HepG2 (cell line): Measurements from ENCODE around the gene ITGAE. TPM values are rescaled to one million over a fixed set of nuclear protein-coding genes. Genes with fewer than 3 reads are reported as not detected.

ENCODE experiments used
- ARID3A ChIP-seq: IDR thresholded peaks from 2 replicates; pipeline ENCODE4 v1.6.1; 2012; ENCODE audit warnings: low read depth, low read length, improper control_type of control experiment
- BCL3 ChIP-seq: sonication (generic); formaldehyde crosslinking; IDR thresholded peaks from 2 replicates; pipeline ENCODE4 v1.5.1; 2020; ENCODE audit warnings: mild to moderate bottlenecking, missing genetic modification reagents, moderate library complexity
- DNMT3B ChIP-seq: conservative IDR thresholded peaks from 2 replicates; pipeline ENCODE4 v1.6.1; 2016; ENCODE audit warnings: missing biosample characterization, control low read depth
- DR1 ChIP-seq: sonication (generic); formaldehyde crosslinking; IDR thresholded peaks from 2 replicates; pipeline ENCODE4 v1.8.0; 2021; ENCODE audit warnings: mild to moderate bottlenecking, missing genetic modification reagents, inconsistent platforms
- FLYWCH1 ChIP-seq: sonication (generic); formaldehyde crosslinking; IDR thresholded peaks from 2 replicates; pipeline ENCODE4 v1.8.1; 2023; ENCODE audit warnings: mild to moderate bottlenecking, missing genetic modification reagents
- GATA4 ChIP-seq: sonication (generic); IDR thresholded peaks from 2 replicates; pipeline ENCODE4 v1.6.1; 2016; ENCODE audit warnings: antibody characterized with exemption, low read depth, borderline replicate concordance
- KDM1A ChIP-seq: IDR thresholded peaks from 2 replicates; pipeline ENCODE4 v1.6.1; 2016; ENCODE audit warnings: missing compliant biosample characterization
- NRL ChIP-seq: sonication (generic); formaldehyde crosslinking; IDR thresholded peaks from 2 replicates; pipeline ENCODE4 v1.5.0; 2020; ENCODE audit warnings: missing genetic modification reagents, mild to moderate bottlenecking, moderate library complexity, borderline replicate concordance
- POLR2G ChIP-seq: fragments of 200-400 bp; formaldehyde crosslinking; IDR thresholded peaks from 2 replicates; pipeline ENCODE4 v1.6.1; 2018; ENCODE audit warnings: mild to moderate bottlenecking, low read depth, low read length, moderate library complexity
- PTBP1 ChIP-seq: fragments of 200-400 bp; formaldehyde crosslinking; IDR thresholded peaks from 2 replicates; pipeline ENCODE4 v1.6.1; 2018; ENCODE audit warnings: low read length, low read depth; ENCODE audit not compliant: poor library complexity, severe bottlenecking
- RCOR2 ChIP-seq: IDR thresholded peaks from 2 replicates; pipeline ENCODE4 v1.6.1; 2016; ENCODE audit warnings: missing biosample characterization, missing genetic modification reagents
- RFXAP ChIP-seq: sonication (generic); formaldehyde crosslinking; IDR thresholded peaks from 2 replicates; pipeline ENCODE4 v1.4.0; 2020; ENCODE audit warnings: missing genetic modification reagents, borderline replicate concordance
- SRSF9 ChIP-seq: fragments of 200-400 bp; formaldehyde crosslinking; IDR thresholded peaks from 2 replicates; pipeline ENCODE4 v1.6.1; 2018; ENCODE audit warnings: borderline replicate concordance, mild to moderate bottlenecking, low read depth, low read length; ENCODE audit not compliant: insufficient read depth, poor library complexity, severe bottlenecking
- TCF7 ChIP-seq: sonication (generic); IDR thresholded peaks from 2 replicates; pipeline ENCODE4 v1.6.1; 2016; ENCODE audit warnings: antibody characterized with exemption, low read depth
- ZBTB21 ChIP-seq: sonication (generic); formaldehyde crosslinking; IDR thresholded peaks from 2 replicates; pipeline ENCODE4 v1.4.0; 2020; ENCODE audit warnings: missing genetic modification reagents
- ZNF503 ChIP-seq: sonication (generic); formaldehyde crosslinking; IDR thresholded peaks from 2 replicates; pipeline ENCODE4 v1.4.0; 2020; ENCODE audit warnings: missing genetic modification reagents
- ZNF569 ChIP-seq: sonication (generic); formaldehyde crosslinking; IDR thresholded peaks from 2 replicates; pipeline ENCODE4 v1.5.0; 2020; ENCODE audit warnings: mild to moderate bottlenecking, missing genetic modification reagents, moderate library complexity, borderline replicate concordance
- ZNF737 ChIP-seq: sonication (generic); formaldehyde crosslinking; IDR thresholded peaks from 2 replicates; pipeline ENCODE4 v1.5.0; 2020; ENCODE audit warnings: missing genetic modification reagents, mild to moderate bottlenecking, borderline replicate concordance
- ZNF879 ChIP-seq: sonication (generic); formaldehyde crosslinking; IDR thresholded peaks from 2 replicates; pipeline ENCODE4 v1.8.1; 2023; ENCODE audit warnings: missing genetic modification reagents
- polyA plus RNA-seq, 8 experiments: library from polyadenylated mRNA; depleted of rRNA in 3 of 8; stranded (reverse) in 7 of 8; unstranded in 1 of 8; fragments of >200 nt; fragmentation: Illumina TruSeq in 4 of 8; extraction: Trizol in 4 of 8; gene quantifications; 2 replicates each; pipeline versions ENCODE4 v1.2.1 to v1.2.3, GENCODE V29; 2011 to 2016; ENCODE audit warnings: low read depth in 4 of 8, missing spikeins in 1 of 8, mixed read lengths in 1 of 8; ENCODE audit not compliant: insufficient read depth in 1 of 8
- total RNA-seq, 5 experiments: library from RNA; depleted of rRNA; stranded (reverse); fragments of >200 nt; fragmentation: Illumina TruSeq; extraction: Trizol; gene quantifications; 2 replicates each; pipeline ENCODE4 v1.2.3, GENCODE V29; 2016; ENCODE audit warnings: low read depth in 1 of 5
- TF ChIP-seq, protein P1 (sequence below): sonication (generic); formaldehyde crosslinking; IDR thresholded peaks from 2 replicates; pipeline ENCODE4 v1.5.0; 2020; ENCODE audit warnings: mild to moderate bottlenecking, low read depth, missing genetic modification reagents, borderline replicate concordance

ITGAE gene
- total and polyA plus RNA-seq, 2 of the 13 experiments (the other 11 are each of a cell fraction or from before 2014, with no cell fraction given): 42.3 to 49.0 TPM

DNA sequence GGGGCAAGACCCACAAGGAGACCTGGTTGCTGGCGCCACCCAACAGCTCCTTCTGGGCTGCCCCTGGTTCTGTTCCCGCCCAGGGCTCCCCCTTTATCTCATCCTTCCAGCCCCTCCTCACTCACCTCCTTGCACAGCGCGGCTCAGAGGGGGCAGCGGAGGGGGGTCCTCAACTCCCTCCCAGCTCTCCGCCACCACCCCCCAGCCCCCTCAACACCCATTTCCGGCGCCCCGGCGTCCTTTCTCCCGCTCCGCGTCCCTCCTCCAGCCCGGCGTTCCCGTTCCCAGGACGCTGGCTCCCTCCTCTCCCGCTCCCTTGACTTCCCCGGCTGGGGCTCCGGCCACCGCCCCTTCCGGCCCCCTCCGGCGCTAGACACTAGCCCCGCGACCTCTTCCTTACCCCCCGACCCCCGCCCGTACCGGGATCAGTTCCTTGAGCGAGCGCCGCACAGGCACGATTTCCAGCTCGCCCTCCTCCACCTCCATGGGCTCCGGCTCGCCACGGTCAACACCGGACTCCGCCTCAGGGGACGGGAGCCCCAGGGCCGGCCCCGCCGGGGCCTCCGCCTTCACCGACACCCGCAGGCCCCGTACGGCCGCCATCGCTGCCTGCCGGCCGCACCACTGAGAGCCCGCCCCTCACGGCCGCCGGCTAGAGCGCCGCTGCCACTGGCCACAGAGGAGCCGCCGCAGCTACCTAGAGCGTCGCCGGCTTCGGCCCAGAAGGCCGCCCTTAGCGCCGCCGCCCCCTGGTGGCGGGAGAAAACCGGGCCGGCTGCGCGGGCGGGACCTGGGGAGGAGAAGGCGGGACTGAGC lies 44.8 kb upstream of the ITGAE start, which contains the start of gene NCBP3 (continued):
- peak; percentile 63 for TF ChIP-seq ZNF503 (CRISPR knock-in tag)
- peak; percentile 82; the same call in 1 of the 2 replicates for TF ChIP-seq BCL3 (CRISPR knock-in tag)
- peak; percentile 82 for TF ChIP-seq DNMT3B (CRISPR knock-in tag)
- TF ChIP-seq ZBTB21 (CRISPR knock-in tag): no peak
- TF ChIP-seq, protein P1, sequence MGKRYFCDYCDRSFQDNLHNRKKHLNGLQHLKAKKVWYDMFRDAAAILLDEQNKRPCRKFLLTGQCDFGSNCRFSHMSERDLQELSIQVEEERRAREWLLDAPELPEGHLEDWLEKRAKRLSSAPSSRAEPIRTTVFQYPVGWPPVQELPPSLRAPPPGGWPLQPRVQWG (CRISPR knock-in tag): no peak
- no peak for TF ChIP-seq RCOR2 (CRISPR knock-in tag)
- TF ChIP-seq ZNF879 (CRISPR knock-in tag): no peak
- TF ChIP-seq RFXAP (CRISPR knock-in tag): peak; percentile 82; the same call in 1 of the 2 replicates
- no peak for TF ChIP-seq ZNF737
- peak; percentile 84; the same call in 1 of the 2 replicates for TF ChIP-seq DR1 (CRISPR knock-in tag)
- peak; percentile 96 for TF ChIP-seq POLR2G
- peak; percentile 53; the same call in 1 of the 2 replicates for TF ChIP-seq NRL (CRISPR knock-in tag)
- no peak for TF ChIP-seq KDM1A
- no peak for TF ChIP-seq FLYWCH1
- TF ChIP-seq ARID3A: no peak; the same call in 1 of the 2 replicates
- TF ChIP-seq TCF7: no peak
- peak; percentile 64; the same call in 1 of the 2 replicates for TF ChIP-seq ZNF569 (CRISPR knock-in tag)
- no peak for TF ChIP-seq PTBP1
- 0 out of 2 replicates have a peak, but pooled peaks have one; percentile 37 for TF ChIP-seq GATA4
- TF ChIP-seq SRSF9: no peak
